HPDE6-E6E7 (cell line): ENCODE results near the gene BTG2.

Source experiments
- DNase-seq: peaks from one replicate; pipeline ENCODE4 v3.0.0; 2011; ENCODE audit warnings: missing footprints; ENCODE audit errors: extremely low spot score

The BTG2 gene

DNA sequence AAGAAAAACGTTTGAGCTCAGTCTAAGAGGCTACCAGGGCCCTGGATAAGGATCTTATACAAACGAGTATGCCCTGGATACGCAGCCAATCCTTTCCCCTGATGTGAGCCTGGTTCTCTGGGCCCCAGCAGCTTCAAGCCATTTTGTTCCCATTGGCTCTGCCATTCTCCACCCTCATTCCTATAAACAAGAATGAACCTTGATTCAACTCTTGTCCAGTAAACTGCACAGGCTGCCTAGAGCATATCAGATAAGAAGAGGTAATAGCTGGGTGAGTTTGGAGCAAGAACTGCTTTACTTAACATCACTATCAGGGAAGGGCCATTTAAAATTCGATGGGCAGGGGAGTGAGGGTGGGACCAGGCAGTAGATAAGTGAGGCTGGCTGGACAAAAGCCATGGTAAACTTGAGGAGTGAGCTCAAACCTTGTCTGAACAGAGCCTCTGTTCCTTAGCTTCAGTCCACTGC, 11.3 kb downstream of the BTG2 start:
- DNase-seq = no peak

DNA sequence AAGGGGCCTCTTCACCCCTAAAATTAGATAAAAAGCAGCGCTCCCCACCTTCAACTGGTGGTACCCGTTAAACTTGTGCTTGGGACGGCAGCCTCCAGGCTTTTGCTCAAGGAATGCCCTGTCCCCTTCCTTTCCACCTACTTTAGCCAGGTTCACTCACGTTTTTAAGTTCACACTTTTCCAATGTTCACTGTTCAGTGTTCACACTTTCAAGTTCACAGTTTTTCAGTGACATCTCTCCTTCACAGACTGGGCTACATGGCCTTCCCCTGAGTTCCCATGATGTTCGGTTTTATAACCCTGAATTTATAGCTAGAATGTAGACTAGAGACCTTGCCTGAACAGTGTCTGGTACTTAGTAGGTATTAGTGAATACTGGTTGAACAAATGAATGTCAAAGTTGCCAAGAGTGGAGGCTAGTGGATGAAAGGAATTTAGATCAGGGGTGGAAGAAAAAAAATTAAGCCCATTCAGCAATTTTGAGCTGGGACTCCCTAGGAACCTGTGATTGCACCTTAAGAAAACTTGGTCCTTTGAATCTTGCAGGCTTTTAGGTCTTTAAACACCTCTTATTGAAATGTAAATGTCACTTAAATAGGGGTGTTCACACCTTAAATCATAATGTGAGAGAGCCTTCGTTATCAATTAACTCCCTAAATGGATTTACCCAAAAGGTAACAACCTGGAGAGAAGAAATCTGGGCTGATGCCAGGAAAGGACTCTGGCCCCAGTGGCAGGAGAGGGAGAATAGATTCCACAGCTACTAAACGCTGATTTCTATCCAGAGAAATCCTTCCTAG, 12.3 kb downstream of the BTG2 start:
- no peak for DNase-seq

DNA sequence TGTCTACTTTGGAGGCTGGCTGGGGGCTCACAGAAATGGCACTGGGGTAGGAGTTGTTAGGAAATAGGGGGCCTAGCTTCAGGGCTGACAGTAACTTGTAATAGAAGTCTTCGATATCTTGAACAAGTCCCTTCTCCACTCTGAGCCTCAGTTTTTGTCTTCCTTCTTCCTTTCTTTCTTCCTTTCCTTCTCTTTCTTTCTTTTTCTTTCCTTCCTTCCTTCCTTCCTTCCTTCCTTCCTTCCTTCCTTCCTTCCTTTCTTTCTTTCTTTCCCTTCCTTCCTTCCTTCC, 12.9 kb downstream of the BTG2 start:
- no peak for DNase-seq

DNA sequence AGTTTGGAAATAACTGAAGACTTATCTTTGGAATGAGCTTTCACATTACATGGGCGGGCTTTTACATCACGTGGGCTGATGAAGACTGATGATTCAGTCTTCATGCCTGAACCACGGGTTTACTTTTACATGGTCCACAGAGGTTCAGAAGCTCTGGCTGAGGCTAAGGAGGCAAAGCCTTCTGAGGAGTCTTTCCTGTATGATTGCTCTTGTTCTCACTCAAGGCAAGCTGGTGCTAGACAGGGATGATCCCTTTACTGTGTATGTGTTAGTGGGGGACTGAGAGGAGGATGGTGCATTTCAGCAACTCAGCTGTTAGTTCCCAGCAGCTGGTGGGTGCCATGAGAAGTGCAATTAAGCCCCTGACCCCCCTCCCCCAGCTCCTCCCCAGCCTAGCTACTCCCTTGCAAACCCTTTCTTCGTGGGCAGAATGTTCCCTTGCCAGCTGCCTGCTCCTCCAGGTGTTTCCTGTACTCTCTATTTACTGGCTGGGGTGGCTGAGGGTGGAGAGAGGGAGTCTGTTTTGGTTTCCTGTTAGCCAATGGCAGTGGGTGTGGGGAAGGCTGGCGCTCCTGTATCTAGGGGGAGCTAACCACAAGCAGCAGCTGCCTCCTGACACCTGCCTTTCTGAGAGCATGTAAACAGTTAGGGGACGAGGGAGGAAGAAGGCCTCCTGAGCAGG, 15.4 kb downstream of the BTG2 start:
- no peak for DNase-seq

DNA sequence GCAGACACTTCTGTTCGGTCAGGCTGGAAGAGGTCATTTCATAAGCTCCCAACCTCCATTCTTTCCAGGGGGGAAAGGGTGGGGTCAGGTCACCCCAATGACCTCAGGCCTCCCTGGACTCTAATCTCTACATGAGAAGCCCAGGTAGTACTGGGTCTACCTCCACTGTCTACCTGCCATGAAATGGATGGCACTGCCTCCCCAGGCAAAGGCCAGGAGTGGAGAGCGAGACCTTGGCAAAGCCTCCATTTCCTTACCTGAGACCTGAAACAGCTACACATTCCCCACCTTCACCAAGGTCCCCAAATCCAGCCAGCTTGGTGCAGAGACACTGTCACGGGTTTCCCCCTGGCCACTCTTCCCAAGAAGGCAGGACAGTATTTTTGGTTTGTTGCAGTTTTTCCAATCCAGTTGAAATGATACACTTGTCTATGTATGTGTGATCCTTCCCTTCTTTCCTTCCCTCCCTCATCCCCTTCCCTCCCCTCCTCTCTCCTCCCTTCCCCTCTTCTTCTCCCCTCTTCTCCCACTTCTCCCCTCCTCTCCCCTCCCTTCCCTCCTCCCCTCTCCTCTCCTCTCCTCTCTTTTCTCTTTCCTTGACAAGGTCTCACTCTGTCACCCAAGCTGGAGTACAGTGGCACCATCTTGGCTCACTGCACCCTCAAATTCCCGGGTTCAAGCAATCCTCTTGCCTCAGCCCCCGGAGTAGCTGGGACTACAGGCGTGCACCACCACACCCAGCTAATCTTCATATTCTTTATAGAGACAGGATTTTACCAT, 16.1 kb downstream of the BTG2 start:
- no peak for DNase-seq

DNA sequence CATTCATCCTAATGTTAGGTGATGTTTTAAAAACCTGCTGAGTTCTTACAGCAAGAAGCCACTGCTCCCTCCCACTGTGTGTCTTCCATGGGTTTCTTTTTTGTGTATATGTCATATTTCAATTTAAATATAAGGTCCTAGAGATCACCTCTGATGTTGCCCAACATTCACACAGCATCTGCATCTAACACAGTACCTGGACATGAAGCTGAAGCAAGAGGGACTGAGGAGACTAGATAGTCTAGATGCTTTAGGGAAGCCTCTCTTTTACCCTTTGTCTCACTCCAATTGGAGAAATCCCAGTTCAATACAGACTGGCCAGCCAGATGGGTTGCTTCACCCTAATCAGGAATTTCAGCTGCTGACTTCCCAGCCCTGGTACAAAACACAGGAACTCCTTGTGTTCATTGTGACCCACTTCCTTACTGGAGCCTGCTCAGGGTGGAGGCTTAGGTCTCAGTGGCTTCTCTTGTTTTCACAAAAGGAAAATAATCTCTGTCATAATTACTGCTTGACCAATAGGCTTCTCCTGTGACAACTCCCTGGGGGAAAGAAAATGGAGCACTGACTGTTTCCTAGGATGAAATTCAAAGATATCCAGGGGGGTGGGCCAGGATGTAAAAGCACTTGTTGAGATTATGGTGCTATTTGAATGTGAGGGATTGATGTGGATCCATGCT, 17.3 kb downstream of the BTG2 start:
- no peak for DNase-seq

DNA sequence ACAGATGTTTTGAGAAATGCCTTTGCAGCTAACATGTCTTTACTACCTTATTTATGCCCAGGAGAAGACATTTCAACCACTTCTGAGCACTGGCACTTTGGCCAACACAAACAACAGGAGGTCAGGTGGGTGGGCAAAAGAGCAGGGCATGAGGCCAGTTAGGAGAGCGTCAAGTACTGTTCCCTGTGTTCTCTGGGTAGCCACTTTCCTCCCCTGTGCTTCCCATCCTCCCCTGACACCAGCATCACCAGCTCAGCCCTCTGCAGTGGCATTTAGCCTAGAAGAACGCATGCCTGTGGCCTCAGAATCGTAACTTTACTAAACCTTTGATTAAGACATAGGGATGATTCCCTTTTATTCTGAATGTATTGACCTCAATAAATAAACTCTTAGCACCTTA, 18.3 kb downstream of the BTG2 start:
- DNase-seq = no peak

DNA sequence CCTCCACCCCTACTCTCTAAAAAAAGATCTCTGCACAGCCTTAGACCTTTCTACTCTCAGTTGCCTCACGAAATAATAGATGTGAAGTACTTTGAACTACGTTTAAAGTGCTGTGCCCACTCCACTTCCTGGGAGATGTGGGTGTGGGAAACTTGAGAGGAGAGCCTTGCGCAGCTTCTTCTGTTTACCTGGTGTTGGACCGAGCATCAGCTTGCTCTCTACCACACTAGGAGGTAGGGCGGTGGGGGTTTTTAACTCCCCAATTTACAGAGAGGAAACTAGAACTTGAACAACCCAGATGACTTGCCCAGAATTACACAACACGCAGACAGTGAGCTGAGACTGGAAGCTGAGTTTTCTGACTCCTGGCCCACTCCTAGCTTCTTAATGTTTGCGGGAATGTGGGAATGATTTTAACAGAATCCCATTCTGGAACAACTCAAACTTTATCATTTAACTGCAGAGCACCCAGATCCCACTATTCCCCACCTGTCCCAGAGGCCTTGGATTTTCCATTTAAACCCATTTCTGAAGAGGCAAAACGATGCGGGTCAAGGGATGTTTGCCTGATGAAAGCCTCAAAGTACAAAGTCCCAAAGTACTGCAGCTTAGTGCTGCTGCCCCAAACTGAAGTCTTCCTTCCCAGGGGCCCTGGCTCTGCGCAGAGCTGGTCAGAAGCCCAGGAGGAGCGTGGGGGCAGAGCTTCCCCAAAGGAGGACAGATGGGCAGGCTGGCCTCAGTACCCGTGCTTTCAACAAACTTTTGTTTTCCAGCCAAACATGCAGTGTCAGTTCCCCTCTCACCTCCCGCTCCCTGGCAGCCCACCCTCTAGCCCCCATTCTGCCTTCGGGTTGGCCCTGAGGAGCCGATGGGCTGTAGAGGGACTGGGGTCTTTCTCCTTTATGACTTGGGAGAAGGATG, 19.0 kb downstream of the BTG2 start:
- DNase-seq = no peak

DNA sequence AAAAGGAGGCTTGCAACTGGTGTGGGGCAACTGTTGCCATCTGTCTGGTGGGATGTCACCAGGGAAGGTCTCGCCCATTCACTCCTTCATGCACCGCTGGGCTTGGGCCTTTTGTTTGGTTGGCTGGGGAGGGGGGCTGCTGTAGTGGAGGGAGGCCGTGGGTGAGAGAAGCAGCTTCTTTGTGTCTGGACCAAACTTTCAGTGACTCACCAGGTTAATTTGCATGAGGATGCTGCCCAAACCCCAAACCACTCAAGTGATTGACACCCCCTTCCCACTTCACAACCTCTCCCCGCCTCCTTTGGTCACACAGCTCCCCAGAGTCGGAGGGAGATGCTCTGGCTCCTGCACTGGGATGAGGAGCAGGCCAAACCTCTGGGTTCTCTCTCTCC, 19.7 kb downstream of the BTG2 start:
- DNase-seq = no peak

DNA sequence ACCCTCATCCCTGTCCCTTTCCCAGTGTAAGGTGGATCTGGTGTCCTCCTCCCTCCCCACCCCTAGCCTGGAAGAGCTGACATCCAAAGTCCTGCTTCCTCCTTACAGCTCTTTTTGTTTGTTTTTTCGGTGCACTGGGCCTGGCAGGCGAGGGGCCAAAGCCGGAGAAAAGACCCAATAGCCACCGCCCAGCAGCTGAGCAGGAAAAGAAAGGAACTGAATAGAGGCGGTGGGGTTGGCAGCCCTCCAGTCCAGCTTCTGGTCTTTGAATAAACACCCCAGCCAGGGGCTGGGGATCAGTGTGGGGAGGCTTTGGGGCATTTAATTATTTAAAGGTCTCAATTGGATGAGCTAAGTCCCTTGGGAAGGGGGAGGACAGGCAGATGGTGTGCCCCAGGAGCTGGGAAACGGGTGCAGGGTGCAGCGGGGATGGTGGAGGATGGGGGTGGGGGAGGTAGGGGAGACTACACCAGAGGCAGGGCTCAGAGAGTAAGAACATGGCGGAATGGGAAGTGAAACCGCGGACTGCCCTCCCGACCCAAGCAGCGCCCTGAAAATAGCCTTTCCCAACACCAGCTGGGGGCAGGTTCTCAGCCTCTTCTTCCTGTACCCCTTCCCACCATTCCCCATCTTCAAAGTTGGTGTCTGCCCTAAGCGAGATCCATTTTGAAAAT, 20.2 kb downstream of the BTG2 start:
- no peak for DNase-seq

DNA sequence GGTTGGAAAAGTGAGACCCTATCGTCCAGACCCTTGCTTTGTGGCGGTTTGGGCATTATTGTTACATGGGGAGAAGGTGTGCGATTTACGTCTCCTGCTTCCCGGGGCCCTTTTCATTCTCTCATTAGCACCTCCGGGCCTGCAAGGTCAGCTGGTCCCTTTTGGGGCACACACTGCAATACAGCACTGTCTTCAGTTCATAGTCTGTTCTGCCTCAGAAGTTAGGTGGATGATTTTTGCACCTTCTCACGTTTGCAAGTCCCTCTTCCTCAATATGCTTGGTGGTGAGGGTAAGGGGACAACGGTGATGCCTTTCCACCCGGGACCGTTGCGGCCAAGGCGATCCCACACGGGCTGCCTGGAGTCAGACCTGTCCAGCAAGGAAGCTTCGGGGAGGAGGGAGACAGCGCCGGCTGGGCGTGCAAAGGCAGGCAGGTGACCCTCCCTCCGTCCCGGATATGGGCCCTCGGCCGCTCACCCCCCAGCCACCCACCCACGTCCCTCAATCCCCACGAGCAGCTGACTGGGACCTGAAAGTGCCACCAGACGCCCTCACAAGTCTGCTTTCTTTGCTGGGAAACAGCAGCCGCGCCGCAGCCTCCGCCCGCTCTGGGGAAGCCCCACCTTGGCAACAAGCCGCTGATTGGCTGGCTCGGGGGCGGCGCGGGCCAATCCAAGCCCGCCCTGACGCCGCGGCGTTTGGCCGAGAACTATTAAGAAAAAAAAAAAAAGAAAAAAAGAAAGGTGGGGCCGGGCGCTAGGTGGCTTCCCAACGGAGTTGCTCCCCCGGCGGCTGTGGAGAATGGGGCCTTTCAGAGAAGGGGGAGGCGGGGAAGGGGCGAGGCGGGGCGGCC, 21.7 kb downstream of the BTG2 start:
- DNase-seq = peak; percentile 95

DNA sequence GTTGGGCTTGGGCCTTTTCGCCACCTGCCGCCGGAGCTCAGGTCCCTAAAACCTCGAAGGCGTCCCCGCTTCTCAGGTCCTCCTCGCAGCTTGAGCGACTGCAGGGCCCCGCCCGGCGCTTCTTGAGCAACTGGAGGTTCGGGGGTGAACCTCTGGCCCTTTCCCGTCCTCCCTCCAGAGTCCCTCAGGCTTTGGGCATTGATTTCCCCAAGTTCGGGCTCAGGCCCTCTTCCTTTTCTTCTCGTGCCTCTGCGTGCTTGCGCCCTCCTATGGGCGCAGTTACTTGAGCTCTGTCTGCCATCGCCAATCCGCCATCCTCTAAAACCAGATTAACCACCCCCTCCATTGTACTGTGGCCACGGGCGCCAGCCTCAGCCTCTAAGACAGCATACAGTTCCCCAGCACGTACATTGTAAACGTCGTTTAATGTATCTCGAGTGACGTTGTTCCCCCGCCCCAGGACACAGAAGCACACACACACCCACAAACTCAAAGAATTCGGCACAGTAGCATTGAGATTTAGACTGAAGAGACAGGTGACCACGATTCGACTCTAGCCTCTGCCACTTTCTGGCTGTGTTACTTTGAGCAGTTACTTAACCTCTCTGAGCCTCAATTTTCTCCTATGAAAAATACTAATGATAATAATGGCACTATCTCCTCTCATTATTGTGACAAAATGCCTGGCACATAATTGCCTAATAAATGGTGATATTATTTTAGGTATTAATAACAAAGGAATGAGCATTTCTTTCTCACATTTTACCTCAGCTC, 22.6 kb downstream of the BTG2 start:
- peak; percentile 75 for DNase-seq

DNA sequence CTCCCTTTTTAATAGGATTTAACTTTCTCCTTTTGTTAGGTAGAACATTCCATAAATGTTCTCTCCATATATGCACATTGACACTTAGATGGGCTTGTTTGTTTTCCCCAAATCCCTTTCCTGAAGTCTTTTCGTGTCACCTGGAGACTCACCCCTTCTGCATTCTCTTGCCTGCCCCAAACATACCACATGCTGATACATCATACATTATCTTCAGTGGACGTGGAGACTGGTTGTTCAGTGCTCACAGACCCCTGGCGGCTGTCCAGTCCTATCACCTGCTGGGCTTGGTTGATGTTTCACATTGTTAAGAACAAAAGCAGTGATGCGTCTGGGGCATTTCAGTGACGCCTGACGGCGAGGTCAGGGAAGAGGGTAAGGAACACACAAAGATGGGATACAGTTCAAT, 23.4 kb downstream of the BTG2 start:
- DNase-seq = peak; percentile 62

DNA sequence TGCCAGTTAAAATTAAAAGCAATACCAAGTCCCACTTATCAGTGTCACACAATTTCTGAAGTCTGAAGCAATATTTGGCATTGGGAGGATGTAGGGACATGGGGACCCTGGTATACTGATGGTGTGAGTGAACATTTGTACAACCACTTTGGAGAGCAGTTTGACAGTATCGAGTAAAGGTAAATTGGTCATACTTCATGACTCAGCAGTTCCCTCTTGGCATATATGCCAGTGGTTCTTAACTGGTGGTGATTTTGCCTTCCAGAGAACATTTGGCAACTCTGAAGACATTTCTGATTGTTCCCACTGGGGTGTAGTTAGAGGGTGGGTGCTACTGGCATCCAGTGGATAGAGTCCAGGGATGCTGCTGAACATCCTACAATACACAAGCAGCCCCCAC, 25.9 kb downstream of the BTG2 start:
- DNase-seq = no peak

DNA sequence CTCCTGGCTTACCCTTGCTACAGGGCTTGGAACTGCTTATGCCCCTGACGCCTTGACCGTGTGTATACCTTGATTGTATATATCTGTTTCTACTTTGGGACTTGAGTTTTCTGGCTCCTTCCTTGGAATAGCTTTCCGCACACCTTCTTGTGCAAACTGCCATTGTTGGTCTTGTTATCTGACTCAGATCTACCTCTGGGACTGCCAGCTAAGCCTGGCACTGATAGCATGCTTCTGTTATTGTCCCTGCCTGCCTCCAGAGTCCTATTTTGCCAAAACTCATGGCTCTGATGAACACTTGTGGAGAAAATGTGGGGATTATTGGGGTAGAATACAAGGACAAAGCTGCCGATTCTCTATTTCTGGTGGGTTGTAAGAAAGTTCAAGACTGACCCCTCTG, 30.2 kb downstream of the BTG2 start:
- no peak for DNase-seq

DNA sequence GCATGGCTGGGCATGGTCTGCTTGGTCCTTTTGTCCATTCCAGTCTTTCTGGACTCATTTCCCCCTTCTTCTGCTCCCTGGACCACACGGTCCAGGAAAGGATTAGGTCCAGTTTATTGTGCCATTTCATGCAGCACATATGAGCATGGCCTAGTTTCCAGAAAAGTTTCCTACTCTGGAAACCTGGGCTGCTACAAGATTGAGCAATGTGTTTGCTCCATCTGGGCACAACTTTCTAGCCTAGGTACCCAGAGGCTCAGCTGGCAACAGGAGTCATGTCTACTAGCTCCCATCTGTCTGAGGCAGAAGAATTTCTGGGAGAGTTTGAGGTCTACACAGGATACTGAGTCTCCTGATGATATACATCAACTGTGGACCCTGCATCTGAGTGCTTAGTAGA, 30.8 kb downstream of the BTG2 start:
- no peak for DNase-seq

DNA sequence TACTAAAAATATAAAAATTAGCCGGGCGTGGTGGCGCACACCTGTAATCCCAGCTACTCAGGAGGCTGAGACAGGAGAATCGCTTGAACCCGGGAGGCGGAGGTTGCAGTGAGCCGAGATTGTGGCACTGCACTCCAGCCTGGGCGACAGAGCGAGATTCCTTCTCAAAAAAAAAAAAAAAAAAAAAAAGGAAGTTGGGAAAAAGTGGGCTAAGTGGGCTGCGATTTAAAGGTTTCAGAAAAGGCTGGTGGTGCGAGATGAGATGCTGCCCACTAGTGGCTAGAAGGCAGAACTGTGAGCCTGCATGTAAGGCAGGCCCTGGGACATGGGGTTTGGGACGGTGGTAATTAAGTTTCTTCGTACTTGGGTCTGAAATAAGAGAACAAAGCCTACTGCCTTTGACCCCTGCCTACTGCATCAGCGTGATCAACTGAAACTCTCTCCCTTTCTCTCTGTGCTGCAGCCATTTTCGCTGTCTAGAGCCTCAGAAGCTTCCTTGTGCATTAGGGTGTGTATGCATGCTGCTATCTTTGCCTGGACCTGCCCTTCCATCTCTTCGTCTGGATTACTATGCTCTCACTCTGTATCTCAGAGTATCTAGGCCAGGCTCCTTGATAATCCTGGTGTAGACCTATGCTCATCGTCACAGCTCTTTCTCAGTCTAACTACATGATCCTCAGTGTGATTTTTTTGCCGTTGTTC, 33.2 kb downstream of the BTG2 start:
- peak; percentile 67 for DNase-seq

DNA sequence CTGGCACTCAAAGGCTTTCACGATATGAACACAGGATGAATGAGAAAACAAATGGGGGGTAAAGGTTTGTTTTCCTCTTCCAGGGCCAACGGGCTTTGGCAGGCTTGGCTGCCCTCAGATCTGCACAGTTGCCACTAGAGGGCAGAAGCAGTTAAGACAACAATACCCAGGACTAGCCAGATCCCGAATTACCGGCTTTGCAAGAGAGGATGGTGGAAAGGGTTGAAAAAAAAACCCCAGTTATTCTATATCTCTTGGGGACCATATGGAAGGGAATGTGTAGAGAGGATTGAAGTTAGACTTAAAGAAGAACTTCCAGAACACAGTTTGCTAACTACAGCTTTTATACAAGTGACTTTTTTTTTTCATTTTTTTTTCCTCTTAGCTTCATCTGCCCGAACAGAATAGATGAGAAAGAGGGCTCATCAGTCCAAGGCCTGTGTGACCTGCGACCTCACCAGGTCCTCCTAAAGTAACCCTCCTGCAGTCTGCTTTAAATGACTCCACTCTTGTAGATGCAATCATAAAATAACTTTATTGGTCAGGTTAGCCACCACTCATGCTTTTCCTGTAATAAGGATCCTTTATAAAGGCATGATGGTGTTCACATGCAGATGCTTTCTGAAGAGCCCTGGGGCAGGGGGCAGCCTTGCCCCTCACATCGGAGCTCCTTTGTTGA, 34.9 kb downstream of the BTG2 start:
- peak; percentile 89 for DNase-seq
